ENCODE measurements around the gene SYNPR.

The SYNPR gene

GRCh38 chr3:63400246-63400860 lies 122.2 kb downstream of the SYNPR start:
- Histone ChIP-seq H2BK120ac (ENCODE audit: low read depth, low read length) (no peak overlapping the region), H3K4ac (ENCODE audit: low read depth, low read length) (no peak overlapping the region), H4K8ac (ENCODE audit: low read depth, low read length) (no peak overlapping the region), H3K36me3 (ENCODE audit: control insufficient read depth, insufficient read depth, low read length) (no peaks in the 10 kb centered on the region), H3K18ac (ENCODE audit: low read length) (no peak overlapping the region), H2BK15ac (replicated peaks; ENCODE audit: low read depth) (no peak overlapping the region), H3K23ac (ENCODE audit: low read length) (no peak overlapping the region), H3K9ac (ENCODE audit: low read length) (no peak overlapping the region), H3K79me2 (ENCODE audit: control insufficient read depth, insufficient read depth, low read length) (no peaks in the 10 kb centered on the region), H3K27me3 (ENCODE audit: insufficient read depth, low read length, poor library complexity) (no peaks in the 10 kb centered on the region), H3K56ac (ENCODE audit: low read length) (no peak overlapping the region), H3K27ac (ENCODE audit: low read depth, low read length) (no peak overlapping the region), H3K79me1 (ENCODE audit: low read length) (no peaks in the 10 kb centered on the region), H2BK5ac (ENCODE audit: low read length) (no peak overlapping the region), H3K4me1 (ENCODE audit: control insufficient read depth, low read depth, low read length) (no peaks in the 10 kb centered on the region), H3K4me2 (ENCODE audit: low read length) (no peak overlapping the region), H2AK5ac (ENCODE audit: low read length) (no peak overlapping the region), H3K4me3 (ENCODE audit: low read length) (no peak overlapping the region), H4K5ac (ENCODE audit: low read length) (no peak overlapping the region)
- peak; percentile 12 for DNase-seq
- no CpG with 5 or more reads among the region's 6 CpGs for WGBS (ENCODE audit: extremely low coverage, insufficient coverage, low lambda C conversion rate)

- no peak overlapping the region for H2BK120ac ChIP-seq (ENCODE audit: low read depth, low read length)
- H3K56ac ChIP-seq (ENCODE audit: low read length) = no peak overlapping the region
- no peak overlapping the region for H4K8ac ChIP-seq (ENCODE audit: low read depth, low read length)
- WGBS (ENCODE audit: extremely low coverage, insufficient coverage, low lambda C conversion rate) = no CpG with 5 or more reads among the region's 3 CpGs
- no peak for DNase-seq
- H3K36me3 ChIP-seq (ENCODE audit: control insufficient read depth, insufficient read depth, low read length) = no peaks in the 10 kb centered on the region
- no peak overlapping the region for H3K9ac ChIP-seq (ENCODE audit: low read length)
- H3K79me2 ChIP-seq (ENCODE audit: control insufficient read depth, insufficient read depth, low read length) = no peaks in the 10 kb centered on the region
- no peak overlapping the region for H3K4me2 ChIP-seq (ENCODE audit: low read length)
- H3K27me3 ChIP-seq (ENCODE audit: insufficient read depth, low read length, poor library complexity) = no peaks in the 10 kb centered on the region
- H3K4ac ChIP-seq (ENCODE audit: low read depth, low read length) = no peak overlapping the region
- H3K4me1 ChIP-seq (ENCODE audit: control insufficient read depth, low read depth, low read length) = no peaks in the 10 kb centered on the region
- H4K5ac ChIP-seq (ENCODE audit: low read length) = no peak overlapping the region
- H3K4me3 ChIP-seq (ENCODE audit: low read length) = no peak overlapping the region
- no peak overlapping the region for H2AK5ac ChIP-seq (ENCODE audit: low read length)
- no peak overlapping the region for H2BK15ac ChIP-seq (replicated peaks; ENCODE audit: low read depth)
- no peak overlapping the region for H3K18ac ChIP-seq (ENCODE audit: low read length)
- H3K79me1 ChIP-seq (ENCODE audit: low read length) = no peaks in the 10 kb centered on the region
- H3K23ac ChIP-seq (ENCODE audit: low read length) = no peak overlapping the region
- no peak overlapping the region for H2BK5ac ChIP-seq (ENCODE audit: low read length)
- H3K27ac ChIP-seq (ENCODE audit: low read depth, low read length) = no peak overlapping the region
Observed at GRCh38 chr3:63405882-63406281, 127.8 kb downstream of the SYNPR start.

GRCh38 chr3:63413523-63413922 lies 135.4 kb downstream of the SYNPR start:
- no peak overlapping the region for H3K4me2 ChIP-seq (ENCODE audit: low read length)

GRCh38 chr3:63414607-63415006 lies 136.5 kb downstream of the SYNPR start:
- no peak overlapping the region for H3K27ac ChIP-seq (ENCODE audit: low read depth, low read length)
- WGBS (ENCODE audit: extremely low coverage, insufficient coverage, low lambda C conversion rate) = no CpG with 5 or more reads among the region's 1 CpG
- no peaks in the 10 kb centered on the region for H3K36me3 ChIP-seq (ENCODE audit: control insufficient read depth, insufficient read depth, low read length)
- H2BK5ac ChIP-seq (ENCODE audit: low read length) = no peak overlapping the region
- H2AK5ac ChIP-seq (ENCODE audit: low read length) = no peak overlapping the region
- H3K27me3 ChIP-seq (ENCODE audit: insufficient read depth, low read length, poor library complexity) = no peaks in the 10 kb centered on the region
- H3K4ac ChIP-seq (ENCODE audit: low read depth, low read length) = no peak overlapping the region
- no peaks in the 10 kb centered on the region for H3K4me1 ChIP-seq (ENCODE audit: control insufficient read depth, low read depth, low read length)
- H3K4me3 ChIP-seq (ENCODE audit: low read length) = no peak overlapping the region
- no peak overlapping the region for H2BK120ac ChIP-seq (ENCODE audit: low read depth, low read length)
- H3K4me2 ChIP-seq (ENCODE audit: low read length) = no peak overlapping the region
- no peak overlapping the region for H2BK15ac ChIP-seq (replicated peaks; ENCODE audit: low read depth)
- H3K23ac ChIP-seq (ENCODE audit: low read length) = no peak overlapping the region
- no peak overlapping the region for H3K9ac ChIP-seq (ENCODE audit: low read length)
- H3K79me1 ChIP-seq (ENCODE audit: low read length) = no peaks in the 10 kb centered on the region
- H3K79me2 ChIP-seq (ENCODE audit: control insufficient read depth, insufficient read depth, low read length) = no peaks in the 10 kb centered on the region
- H3K56ac ChIP-seq (ENCODE audit: low read length) = no peak overlapping the region
- no peak overlapping the region for H3K18ac ChIP-seq (ENCODE audit: low read length)
- H4K8ac ChIP-seq (ENCODE audit: low read depth, low read length) = no peak overlapping the region
- H4K5ac ChIP-seq (ENCODE audit: low read length) = no peak overlapping the region
- no peak for DNase-seq

More at GRCh38 chr3:63413523-63413922, 135.4 kb downstream of the SYNPR start:
- Histone ChIP-seq H4K8ac (ENCODE audit: low read depth, low read length) (no peak overlapping the region), H3K27ac (ENCODE audit: low read depth, low read length) (no peak overlapping the region), H2AK5ac (ENCODE audit: low read length) (no peak overlapping the region), H3K79me1 (ENCODE audit: low read length) (no peaks in the 10 kb centered on the region), H3K4me1 (ENCODE audit: control insufficient read depth, low read depth, low read length) (no peaks in the 10 kb centered on the region), H3K9ac (ENCODE audit: low read length) (no peak overlapping the region), H3K4me3 (ENCODE audit: low read length) (no peak overlapping the region), H2BK5ac (ENCODE audit: low read length) (no peak overlapping the region), H3K23ac (ENCODE audit: low read length) (no peak overlapping the region), H3K56ac (ENCODE audit: low read length) (no peak overlapping the region), H3K18ac (ENCODE audit: low read length) (peak overlapping the region; percentile 39), H2BK120ac (ENCODE audit: low read depth, low read length) (no peak overlapping the region), H3K27me3 (ENCODE audit: insufficient read depth, low read length, poor library complexity) (no peaks in the 10 kb centered on the region), H3K36me3 (ENCODE audit: control insufficient read depth, insufficient read depth, low read length) (no peaks in the 10 kb centered on the region), H4K5ac (ENCODE audit: low read length) (no peak overlapping the region), H2BK15ac (replicated peaks; ENCODE audit: low read depth) (no peak overlapping the region), H3K4ac (ENCODE audit: low read depth, low read length) (no peak overlapping the region), H3K79me2 (ENCODE audit: control insufficient read depth, insufficient read depth, low read length) (no peaks in the 10 kb centered on the region)
- DNase-seq = no peak

- H4K8ac ChIP-seq (ENCODE audit: low read depth, low read length) = no peak overlapping the region
- H3K27ac ChIP-seq (ENCODE audit: low read depth, low read length) = no peak overlapping the region
- no CpG with 5 or more reads among the region's 2 CpGs for WGBS (ENCODE audit: extremely low coverage, insufficient coverage, low lambda C conversion rate)
Observed at GRCh38 chr3:63429905-63430304, 151.8 kb downstream of the SYNPR start.

GRCh38 chr3:63430875-63431274 lies 152.8 kb downstream of the SYNPR start:
- Histone ChIP-seq H3K4me3 (ENCODE audit: low read length) (no peak overlapping the region), H2BK120ac (ENCODE audit: low read depth, low read length) (no peak overlapping the region), H3K4me2 (ENCODE audit: low read length) (no peak overlapping the region), H3K9ac (ENCODE audit: low read length) (no peak overlapping the region), H3K4ac (ENCODE audit: low read depth, low read length) (no peak overlapping the region), H3K4me1 (ENCODE audit: control insufficient read depth, low read depth, low read length) (no peaks in the 10 kb centered on the region), H4K8ac (ENCODE audit: low read depth, low read length) (no peak overlapping the region), H3K36me3 (ENCODE audit: control insufficient read depth, insufficient read depth, low read length) (no peaks in the 10 kb centered on the region), H3K18ac (ENCODE audit: low read length) (no peak overlapping the region), H2BK15ac (replicated peaks; ENCODE audit: low read depth) (no peak overlapping the region), H3K23ac (ENCODE audit: low read length) (no peak overlapping the region), H2BK5ac (ENCODE audit: low read length) (no peak overlapping the region), H4K5ac (ENCODE audit: low read length) (no peak overlapping the region), H3K56ac (ENCODE audit: low read length) (no peak overlapping the region), H3K79me1 (ENCODE audit: low read length) (no peaks in the 10 kb centered on the region), H2AK5ac (ENCODE audit: low read length) (no peak overlapping the region), H3K27me3 (ENCODE audit: insufficient read depth, low read length, poor library complexity) (no peaks in the 10 kb centered on the region), H3K79me2 (ENCODE audit: control insufficient read depth, insufficient read depth, low read length) (no peaks in the 10 kb centered on the region), H3K27ac (ENCODE audit: low read depth, low read length) (no peak overlapping the region)
- no peak for DNase-seq

More at GRCh38 chr3:63429905-63430304, 151.8 kb downstream of the SYNPR start:
- Histone ChIP-seq H3K27me3 (ENCODE audit: insufficient read depth, low read length, poor library complexity) (no peaks in the 10 kb centered on the region), H2BK15ac (replicated peaks; ENCODE audit: low read depth) (no peak overlapping the region), H4K5ac (ENCODE audit: low read length) (no peak overlapping the region), H3K79me2 (ENCODE audit: control insufficient read depth, insufficient read depth, low read length) (no peaks in the 10 kb centered on the region), H3K56ac (ENCODE audit: low read length) (no peak overlapping the region), H3K4me3 (ENCODE audit: low read length) (no peak overlapping the region), H3K23ac (ENCODE audit: low read length) (no peak overlapping the region), H3K36me3 (ENCODE audit: control insufficient read depth, insufficient read depth, low read length) (no peaks in the 10 kb centered on the region), H2AK5ac (ENCODE audit: low read length) (no peak overlapping the region), H2BK5ac (ENCODE audit: low read length) (no peak overlapping the region), H3K4ac (ENCODE audit: low read depth, low read length) (no peak overlapping the region), H3K9ac (ENCODE audit: low read length) (no peak overlapping the region), H3K4me1 (ENCODE audit: control insufficient read depth, low read depth, low read length) (no peaks in the 10 kb centered on the region), H3K4me2 (ENCODE audit: low read length) (no peak overlapping the region), H2BK120ac (ENCODE audit: low read depth, low read length) (no peak overlapping the region), H3K18ac (ENCODE audit: low read length) (no peak overlapping the region), H3K79me1 (ENCODE audit: low read length) (no peaks in the 10 kb centered on the region)
- no peak for DNase-seq
